ENCODE results near the gene BOK.
"Not testable (repeated sequence)": the region's sequence is repeated elsewhere in the genome, so short reads cannot be mapped to it uniquely, and the experiment has no call there.

BOK gene

DNA sequence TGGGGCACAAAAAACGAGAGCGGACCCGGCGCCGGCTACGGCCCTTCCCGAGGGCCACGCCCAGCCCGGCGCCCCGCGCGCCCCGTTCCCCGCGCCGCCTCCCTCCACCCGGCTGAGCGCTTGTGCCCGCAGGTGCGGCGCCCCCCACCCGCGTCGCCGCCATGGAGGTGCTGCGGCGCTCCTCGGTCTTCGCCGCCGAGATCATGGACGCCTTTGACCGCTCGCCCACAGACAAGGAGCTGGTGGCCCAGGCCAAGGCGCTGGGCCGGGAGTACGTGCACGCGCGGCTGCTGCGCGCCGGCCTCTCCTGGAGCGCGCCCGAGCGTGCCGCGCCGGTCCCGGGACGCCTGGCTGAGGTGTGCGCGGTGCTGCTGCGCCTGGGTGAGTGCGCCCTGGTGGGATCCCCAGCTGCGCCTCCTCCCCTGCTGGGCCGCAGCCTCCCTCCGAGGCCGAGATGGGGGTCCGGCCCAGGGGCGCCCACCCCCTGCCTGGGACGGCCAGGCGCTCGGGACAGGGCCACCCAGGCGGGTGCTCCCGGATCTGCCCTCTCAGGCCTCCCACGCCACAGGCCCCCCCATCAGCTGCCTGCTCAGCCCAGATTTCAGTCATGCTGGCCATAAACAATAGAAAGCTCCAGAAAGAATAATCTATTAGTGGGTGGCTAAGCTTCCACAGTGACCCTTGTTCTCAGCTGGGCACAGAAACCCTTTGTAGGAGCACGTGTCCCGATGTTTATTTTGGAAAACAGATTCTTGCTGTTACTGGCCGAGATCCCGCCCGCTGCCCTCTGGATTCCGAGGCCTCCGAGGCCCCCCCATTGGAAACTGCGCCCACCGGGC is 997 bp downstream of the BOK start:
- no peak for DNase-seq

DNA sequence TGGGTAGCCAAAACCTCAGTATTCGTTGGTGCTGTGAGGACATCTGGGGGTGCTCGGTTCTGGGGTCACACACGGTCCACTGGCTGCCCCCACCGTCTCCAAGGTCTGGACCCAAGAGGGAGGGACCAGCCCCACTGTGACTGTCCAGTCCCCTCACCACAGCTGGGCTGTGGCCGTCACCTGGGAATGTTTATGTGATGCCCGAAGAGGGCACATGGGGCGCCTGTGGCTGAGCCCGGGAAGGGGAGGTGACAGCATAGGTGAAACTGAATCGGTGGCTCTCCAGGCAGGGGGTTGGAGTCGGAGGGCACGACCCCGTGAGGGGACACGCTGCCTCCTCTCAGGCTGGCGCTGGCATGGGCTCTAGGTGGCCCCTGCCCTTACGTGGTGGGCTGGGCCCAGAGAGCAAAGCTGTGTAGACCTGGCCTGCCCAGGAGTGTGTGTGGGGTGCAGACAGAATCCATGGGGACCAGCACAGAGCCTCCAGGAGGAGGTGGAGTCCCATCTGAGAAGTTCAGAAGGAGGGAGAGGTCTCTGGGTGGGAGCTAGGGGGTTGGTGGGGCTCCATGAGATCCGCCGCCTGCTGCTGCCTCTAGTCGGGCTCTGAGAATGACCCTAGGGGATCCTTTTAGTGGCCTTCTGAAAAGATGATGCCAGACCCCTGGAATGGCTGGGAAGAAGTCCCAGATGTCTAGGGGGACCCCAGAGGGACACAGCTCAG is 1.8 kb downstream of the BOK start:
- no peak for DNase-seq

DNA sequence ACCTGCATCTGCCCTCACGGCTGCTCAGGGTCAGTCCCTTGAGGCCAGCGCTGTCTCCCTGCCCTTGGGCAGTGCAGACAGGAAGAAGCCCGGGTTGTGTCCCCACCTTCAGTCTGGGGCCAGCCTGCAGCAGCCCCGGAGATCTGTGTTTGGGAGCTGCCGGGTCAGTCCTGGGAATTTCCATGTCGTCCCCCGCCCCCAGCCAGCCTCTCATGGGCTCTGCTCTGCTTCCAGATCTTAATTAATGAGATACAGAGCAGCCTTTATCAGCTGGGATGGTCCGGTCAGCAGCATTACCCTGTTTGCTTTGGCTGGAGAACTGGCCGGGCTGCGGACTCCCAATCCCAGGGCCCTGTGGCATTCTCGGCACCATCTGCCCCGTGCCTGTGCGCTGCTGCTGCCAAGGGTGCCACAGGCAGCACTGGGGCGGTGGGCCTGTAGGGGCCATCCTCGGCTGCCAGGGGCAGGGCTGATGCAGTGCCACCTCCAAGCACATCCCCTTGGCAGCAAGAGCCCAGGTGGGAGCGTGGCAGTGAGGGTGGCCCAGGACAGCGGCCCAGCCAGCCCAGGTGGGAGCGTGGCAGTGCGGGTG is 2.4 kb downstream of the BOK start:
- no peak for DNase-seq

DNA sequence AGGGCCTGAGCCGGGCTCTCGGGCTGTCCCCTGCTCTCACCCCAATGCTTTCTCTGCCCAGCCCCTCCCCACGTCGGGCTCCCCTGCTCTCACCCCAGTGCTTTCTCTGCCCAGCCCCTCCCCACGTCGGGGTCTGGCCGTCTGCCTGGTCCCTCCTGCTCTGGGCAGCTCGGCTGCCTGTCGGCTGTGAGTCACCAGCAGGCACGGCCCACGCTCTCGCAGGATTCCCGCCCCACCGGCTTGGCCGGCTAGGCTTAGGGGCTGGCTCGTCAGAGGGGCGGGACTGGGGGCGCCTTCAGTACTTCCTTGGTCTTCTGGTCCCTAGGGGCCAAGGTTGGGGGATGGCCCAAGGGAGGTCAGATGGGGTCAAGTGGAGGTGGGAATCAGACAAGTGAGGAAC is 3.3 kb downstream of the BOK start:
- DNase-seq = no peak

DNA sequence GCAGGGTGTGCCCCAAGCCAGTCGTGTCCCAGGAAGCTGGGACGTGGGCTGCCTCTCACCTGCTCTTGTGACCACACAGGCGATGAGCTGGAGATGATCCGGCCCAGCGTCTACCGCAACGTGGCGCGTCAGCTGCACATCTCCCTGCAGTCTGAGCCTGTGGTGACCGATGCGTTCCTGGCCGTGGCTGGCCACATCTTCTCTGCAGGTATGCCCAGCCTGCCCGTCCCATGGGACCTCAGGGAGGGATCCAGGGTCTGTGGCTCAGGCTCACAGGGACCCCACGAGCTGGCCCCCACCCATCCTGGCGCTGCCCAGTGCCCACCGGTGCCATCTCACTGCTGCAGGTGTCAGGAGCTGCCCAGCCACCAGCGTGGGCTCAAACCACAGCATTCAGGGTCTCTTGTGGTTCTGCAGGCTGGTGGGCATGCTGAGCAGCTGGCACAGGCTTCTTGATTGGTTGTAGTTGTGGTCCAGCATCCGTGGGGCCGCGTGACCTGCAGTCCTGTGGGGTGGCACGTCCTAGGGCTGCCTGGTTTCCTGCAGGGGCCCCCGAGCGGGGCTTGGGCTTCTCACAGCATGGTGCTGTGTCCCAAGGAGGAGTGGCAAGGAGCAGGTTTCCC is 3.8 kb downstream of the BOK start:
- DNase-seq = no peak

DNA sequence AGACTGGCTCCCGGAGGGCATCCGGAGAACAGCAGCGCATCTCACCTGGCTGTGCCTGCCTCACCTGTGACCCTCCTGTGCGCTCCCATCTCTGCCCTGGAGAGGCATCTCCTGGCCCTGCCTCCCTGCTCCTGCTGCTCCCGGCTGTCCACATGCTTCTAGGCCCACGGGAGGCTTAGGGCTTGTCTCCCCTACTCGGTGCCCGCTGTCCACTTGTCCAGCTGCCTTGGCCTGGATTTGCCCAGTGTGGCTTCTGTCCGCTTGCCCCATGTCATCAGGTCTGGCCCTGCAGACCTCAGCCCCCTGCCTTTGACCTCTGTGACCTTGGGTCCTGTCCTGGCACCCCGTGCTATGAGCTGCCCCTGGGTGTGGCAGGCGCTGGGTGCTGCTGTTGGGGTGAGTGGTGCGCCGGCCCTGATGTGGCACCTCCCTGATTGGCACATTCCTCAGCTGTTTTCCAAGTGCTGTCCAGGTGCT is 4.5 kb downstream of the BOK start:
- no peak for DNase-seq

DNA sequence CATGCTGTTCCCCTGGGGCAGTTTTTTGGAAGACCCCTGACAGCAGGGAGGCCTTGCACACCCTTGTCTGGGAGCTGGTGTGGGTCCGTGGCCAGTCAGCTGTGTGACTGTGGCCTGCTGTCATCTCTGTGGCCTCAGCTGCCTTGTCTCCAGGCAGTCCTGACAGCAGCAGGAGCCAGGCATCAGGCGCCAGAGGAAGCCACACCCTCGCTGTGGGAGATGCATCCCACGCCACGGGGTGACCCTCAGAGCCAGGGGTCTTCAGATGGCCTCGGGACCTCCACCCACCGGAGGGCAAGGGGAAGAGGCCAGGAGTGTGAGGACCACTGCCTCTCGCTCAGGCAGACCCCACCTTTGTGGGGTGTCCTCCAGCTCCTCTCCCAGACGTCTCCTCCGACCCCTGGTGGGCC is 5.0 kb downstream of the BOK start:
- no peak for DNase-seq

DNA sequence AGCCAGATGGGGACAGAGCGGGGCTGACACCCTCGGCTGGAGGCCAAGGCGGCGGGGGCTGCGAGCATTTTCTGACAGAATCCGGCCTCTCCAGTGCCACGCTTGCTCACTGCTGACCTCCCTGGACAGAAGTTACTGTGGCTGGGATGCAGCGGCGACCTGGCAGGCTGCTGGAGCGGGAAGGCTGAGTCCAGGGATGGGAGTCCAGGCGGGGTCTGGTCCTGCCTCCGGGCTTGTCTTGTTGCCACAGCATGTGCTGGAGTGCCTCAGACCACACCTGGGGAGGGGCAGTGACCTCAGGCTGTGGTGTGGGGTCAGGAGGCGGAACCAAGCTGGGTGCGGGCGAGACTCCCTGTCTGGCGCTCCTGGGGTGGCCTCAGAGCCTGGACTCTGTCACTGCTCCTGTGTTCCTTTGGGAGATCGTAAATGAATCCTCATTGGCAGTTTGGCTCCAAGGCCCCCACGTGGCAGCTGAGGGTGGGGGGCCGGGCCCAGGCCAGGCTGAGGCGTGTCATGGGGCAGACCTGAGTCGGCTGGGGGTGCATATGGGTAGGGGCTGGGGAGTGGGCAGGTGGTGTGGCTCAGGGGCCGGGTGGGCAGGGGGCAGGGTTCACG is 5.5 kb downstream of the BOK start:
- no peak for DNase-seq

DNA sequence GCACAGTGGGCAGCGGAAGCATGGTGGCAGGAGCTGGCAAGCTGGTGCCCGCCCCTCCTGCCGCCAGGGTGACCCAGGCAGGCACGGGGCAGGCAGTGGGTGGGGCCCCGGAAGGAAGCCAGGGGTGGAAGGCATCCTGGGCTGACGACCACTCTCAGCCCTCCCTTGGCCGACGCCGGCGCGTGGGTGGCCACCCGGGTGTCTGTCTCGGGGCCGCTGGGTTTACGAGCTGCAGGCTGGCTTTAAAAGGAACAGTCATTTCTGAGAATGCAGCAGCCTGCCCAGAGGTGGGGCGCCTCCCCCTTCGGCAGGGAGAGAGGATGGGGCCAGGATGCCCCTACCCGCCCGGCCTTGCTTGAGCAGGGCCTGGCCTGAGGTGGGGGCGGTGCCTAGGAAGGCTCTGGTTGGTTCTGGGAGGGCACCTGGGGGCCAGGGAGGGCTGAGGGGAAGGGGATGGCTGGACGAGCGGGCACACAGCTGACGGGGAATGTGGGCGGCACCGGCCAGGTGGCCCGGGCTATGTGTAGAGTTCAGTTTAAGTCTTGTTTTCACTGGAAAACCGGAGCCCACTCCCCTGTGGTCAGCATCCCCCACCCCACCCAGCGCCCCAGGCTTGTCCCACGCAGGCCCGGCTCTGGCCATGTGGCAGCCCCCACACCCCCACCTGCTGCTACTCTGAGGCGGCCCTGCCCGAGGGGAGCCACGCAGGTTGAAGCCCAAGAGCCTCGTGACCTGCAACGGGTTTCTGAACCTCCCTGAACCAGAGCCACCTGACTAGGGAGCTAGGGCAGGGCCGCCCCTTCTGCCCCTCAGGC is 6.3 kb downstream of the BOK start:
- DNase-seq = no peak

DNA sequence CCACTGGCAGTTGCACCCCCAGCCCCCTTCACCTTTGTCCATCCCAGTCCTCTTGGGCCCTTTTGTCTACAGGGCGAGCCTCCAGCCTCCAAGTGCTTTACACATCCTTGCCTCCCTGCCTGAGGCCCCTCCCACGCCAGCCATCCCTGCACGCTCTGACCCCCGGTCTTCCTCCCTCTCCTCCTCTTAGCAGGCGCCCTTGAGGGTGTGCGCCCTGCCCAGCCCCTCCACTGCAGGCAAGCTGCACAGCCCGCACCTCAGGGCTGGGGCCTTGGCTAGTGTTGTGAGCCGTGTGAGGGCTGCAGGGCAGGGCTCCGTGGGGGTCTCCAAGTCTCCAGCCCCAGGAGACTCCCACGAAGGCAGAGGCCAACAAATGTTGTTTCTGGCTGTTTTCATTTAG is 6.9 kb downstream of the BOK start:
- no peak for DNase-seq

DNA sequence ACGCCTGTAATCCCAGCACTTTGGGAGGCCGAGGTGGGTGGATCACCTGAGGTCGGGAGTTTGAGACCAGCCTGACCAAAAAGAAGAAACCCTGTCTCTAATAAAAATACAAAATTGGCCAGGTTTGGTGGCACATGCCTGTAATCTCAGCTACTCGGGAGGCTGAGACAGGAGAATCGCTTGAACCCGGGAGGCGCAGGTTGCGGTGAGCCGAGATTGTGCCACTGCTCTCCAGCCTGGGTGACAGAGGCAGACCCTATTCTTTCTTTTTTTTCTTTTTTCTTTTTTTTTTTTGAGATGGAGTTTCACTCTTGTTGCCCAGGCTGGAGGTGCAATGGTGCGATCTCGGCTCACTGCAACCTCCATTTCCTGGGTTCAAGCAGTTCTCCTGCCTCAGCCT is 7.5 kb downstream of the BOK start:
- DNase-seq = not testable (repeated sequence)

DNA sequence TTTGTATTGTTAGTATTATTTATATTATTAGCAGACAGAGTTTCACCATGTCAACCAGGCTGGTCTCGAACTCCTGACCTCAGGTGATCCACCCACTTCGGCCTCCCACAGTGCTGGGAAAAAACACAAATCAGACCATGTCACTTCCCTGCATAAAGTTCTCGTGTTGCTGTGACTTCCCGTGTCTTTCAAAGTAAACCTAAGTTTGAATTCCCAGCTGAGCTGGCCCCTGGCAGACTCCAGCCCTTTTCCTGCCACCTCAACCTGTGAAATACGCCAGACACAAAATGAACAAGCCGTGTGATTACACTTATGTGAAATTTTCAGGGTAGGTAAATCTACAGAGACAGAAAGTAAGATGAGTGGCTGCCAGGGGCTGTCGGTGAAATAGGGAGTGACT is 7.9 kb downstream of the BOK start:
- DNase-seq = no peak

DNA sequence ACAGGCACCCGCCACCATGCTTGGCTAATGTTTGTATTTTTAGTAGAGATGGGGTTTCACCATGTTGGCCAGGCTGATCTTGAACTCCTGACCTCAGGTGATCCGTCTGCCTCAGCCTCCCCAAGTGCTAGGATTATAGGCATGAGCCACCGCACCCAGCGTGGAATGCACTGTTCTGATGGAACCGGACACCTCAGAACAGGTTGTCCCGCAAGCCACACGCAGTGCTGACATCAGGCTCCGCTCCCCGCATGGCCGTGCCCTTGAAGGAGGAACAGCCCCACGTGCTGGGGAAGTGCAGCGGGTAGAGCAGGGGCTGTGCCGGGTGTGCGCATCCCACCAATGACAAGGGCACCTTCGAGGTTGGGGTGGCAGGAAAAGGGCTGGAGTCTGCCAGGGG is 8.7 kb downstream of the BOK start:
- DNase-seq = not testable (repeated sequence)

DNA sequence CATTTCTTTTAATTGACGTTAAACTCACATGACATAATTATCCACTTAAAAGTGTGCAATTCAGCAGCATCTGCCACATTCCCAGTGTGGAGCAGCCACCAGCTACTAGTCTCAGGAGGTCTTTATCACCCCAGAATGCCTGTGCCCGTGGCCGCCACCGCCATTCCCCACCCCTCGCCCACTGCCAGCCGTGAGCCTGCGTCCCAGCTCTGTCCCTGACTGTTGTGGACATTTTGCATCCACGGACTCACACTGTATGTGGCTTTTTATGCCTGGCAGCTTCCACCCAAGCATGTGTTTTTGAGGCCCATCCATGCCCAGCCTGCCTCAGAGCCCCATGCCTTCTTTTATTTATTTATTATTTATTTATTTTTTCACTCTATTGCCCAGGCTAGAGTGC is 9.2 kb downstream of the BOK start:
- no peak for DNase-seq

DNA sequence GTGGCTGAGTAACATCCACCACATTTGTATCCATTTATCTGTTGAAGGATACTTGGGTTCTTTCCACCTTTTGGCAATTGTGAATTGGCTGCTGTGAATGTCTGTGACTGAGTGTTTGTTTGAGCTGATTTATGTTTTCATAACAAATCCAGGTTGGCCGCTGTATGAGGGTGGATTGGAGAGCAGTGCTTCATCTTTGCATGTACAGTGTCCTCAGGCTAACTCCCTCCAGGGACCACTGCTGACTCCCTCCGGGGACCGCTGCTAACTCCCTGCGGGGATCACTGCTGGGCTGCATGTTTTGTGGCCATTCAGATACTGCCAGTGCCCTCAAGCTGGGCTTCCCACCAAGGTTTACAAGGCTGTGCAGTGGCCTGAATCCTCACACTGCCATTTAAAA is 10.2 kb downstream of the BOK start:
- DNase-seq = no peak

DNA sequence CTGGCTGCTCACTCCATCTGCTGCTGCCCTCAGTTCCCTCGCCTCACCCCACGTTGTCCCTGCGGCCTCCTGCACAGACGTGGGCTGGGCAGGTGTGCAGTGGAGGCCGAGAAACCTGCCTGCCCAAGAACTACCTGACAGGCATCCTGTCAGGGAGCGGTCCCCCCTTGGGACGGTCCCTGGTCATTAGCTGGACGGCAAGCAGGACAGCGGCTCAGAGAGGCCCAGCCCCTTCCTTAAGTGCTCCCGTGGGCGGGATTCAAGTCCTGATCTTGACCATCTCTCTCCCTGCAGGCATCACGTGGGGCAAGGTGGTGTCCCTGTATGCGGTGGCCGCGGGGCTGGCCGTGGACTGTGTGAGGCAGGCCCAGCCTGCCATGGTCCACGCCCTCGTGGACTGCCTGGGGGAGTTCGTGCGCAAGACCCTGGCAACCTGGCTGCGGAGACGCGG is 11.3 kb downstream of the BOK start:
- no peak for DNase-seq

DNA sequence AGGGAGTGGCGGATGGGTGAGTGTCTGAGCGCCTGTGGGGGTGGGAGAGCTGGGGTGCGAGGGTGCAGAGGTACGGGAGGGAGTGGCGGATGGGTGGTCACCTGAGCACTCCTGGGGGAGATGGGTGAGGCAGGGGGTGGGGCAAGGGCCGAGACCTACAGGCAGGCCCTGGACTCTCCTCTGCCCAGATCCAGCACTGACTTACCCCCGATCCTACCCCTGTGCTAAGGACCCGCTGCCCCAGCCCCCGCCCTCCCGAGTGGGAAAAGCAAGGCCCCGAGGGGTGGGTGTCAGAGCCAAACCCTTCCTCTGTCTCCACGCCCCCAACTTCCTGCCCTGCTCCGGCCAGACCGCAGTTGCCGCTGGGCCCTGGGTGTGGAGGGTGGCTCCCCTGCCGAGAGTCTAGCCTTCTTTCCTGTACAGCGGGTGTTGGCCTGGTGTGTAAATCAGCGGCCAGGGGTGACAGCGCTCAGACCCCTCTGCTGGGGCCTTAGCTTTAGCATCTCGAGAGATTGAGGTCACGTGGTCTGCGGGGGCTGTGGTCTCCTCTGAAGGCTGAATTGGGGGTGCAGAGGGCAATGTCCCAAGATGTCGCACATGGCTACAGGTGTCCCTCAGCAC is 12.5 kb downstream of the BOK start:
- no peak for DNase-seq

DNA sequence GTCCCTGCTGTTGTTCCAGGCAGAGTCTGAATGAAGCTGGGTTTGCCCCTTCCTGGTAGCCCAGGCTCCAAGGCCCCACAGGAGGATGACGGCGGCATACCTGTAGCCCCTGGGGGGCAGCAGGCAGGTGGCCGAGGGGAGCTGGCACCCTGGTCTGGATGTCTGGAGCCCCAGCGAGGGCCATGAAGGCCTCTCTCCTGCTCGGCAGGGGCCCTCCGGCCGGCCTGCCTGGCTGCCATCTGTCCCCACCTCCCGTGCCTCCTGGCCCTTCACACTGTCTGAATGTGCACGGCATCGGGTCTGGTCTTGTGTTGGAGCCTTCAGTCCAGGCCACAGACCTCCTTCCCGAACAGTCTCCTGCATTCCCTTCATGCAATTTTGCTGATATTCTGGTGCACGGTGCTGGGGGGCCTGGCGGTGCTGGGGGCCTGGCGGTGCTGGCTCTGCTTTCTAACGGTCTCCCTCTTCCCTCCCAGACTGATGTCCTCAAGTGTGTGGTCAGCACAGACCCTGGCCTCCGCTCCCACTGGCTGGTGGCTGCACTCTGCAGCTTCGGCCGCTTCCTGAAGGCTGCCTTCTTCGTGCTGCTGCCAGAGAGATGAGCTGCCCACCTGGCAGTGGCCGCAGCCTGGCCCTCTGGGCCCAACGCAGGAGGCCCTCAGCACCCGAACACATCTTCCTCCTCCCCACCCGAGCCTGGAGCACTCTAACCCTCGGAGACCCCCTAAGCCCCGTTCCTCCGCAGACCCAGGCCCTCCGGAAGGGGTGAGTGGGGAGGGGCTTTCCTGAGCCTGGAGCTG is 13.5 kb downstream of the BOK start:
- DNase-seq = no peak

DNA sequence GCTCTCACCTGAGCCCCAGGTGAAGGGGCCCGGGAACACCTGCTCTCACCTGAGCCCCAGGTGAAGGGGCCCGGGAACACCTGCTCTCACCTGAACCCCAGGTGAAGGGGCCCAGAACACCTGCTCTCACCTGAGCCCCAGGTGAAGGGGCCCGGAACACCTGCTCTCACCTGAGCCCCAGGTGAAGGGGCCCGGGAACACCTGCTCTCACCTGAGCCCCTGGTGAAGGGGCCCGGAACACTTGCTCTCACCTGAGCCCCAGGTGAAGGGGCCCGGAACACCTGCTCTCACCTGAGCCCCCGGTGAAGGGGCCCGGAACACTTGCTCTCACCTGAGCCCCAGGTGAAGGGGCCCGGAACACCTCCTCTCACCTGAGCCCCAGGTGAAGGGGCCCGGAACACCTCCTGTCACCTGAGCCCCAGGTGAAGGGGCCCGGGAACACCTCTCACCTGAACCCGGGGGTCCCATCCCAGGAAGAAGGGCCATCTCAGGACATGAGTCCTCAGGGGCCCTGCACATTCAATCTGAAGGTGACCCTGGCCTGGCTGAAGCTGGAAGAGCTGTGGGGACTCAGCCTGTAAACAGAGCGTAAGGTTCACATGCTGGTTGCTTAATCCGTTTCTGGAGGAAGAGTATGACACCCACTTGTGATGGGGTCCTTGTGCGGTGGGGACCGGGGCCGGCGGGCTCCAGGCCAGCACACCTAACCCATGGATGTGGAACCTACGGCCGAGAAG is 14.5 kb downstream of the BOK start:
- not testable (repeated sequence) for DNase-seq

DNA sequence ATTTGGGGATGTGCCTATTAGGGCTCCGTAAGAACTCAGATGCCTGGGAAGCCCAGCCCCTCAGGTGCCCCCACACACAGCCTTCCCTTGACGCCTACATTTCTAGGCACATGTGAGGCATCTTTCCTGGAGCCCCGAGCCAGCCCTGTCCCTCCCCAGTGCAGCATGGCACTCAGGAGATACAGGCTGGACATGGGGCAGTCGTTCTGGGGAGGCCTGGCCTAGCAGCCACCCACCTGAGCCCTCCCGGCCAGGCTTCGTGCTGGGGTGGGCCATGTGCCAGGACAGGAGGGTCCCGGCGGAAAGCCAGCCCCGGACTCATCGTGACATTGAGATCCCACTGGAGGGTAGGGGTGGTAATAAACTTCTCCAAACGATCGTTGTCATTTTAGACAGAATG is 15.2 kb downstream of the BOK start:
- DNase-seq = no peak

All from activated naive CD4-positive, alpha-beta T cell (primary cell).